ENCODE data around the gene PRMT1.

DNA sequence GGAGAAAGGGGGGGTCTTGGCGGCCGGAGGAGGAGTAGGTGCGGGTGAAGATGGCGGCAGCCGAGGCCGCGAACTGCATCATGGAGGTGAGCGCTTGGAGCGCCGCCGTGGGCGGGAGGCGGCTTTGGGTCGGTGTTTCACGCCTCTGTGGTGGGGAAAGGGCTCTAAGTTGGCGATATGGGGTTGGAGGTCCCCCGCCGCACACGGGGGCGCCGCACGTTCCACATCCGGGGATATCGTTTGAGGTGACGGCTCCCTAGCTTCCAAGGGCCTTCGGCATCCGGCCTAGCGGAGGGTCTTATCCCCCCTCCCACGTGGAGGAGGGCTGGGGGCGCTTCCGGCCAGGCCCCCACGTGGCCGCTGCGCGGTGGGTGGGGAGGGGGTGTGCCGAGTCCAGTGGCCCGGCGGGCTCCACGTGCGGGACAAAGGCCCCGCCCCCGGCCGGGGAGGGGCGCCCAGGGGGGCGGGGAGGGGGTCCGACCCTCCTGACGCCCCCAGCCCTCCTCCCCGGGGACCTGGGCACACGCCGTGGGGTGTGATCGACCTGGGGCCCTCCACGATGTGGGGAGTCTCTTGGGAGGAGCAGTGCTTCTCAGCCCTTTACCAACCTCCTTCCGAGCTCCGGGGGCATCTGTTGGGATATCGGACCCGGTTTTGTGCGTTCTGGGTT is at the start of gene PRMT1:
- TF ChIP-seq, protein P1, sequence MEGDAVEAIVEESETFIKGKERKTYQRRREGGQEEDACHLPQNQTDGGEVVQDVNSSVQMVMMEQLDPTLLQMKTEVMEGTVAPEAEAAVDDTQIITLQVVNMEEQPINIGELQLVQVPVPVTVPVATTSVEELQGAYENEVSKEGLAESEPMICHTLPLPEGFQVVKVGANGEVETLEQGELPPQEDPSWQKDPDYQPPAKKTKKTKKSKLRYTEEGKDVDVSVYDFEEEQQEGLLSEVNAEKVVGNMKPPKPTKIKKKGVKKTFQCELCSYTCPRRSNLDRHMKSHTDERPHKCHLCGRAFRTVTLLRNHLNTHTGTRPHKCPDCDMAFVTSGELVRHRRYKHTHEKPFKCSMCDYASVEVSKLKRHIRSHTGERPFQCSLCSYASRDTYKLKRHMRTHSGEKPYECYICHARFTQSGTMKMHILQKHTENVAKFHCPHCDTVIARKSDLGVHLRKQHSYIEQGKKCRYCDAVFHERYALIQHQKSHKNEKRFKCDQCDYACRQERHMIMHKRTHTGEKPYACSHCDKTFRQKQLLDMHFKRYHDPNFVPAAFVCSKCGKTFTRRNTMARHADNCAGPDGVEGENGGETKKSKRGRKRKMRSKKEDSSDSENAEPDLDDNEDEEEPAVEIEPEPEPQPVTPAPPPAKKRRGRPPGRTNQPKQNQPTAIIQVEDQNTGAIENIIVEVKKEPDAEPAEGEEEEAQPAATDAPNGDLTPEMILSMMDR (IDR thresholded peaks at IDR 0.05; ENCODE audit: low read length), result no peak
- no peak for TF ChIP-seq EZH2 (IDR thresholded peaks at IDR 0.05; ENCODE audit: borderline replicate concordance, low read length)

Data from OCI-LY1 (cell line).